IMR-90 (cell line): Measurements from ENCODE around the gene BNIP3.
"Not testable (repeated sequence)": the region's sequence is repeated elsewhere in the genome, so short reads cannot be mapped to it uniquely, and the experiment has no call there.

ENCODE experiments used
- BHLHE40 ChIP-seq: fragments of 150-350 bp; IDR thresholded peaks from 2 replicates; pipeline ENCODE4 v1.6.1; 2016; ENCODE audit warnings: mild to moderate bottlenecking, low read depth, low read length
- CEBPB ChIP-seq: IDR thresholded peaks from 2 replicates; pipeline ENCODE4 v1.6.1; 2012; ENCODE audit warnings: low read depth, low read length, improper control_type of control experiment
- CHD1 ChIP-seq: IDR thresholded peaks from 2 replicates; pipeline ENCODE4 v1.6.1; 2012; ENCODE audit warnings: low read depth, low read length, improper control_type of control experiment
- ELK1 ChIP-seq: fragments of 150-350 bp; IDR thresholded peaks from 2 replicates; pipeline ENCODE4 v1.6.1; 2016; ENCODE audit warnings: low read depth, mild to moderate bottlenecking, low read length, moderate library complexity, borderline replicate concordance
- MAZ ChIP-seq: IDR thresholded peaks from 2 replicates; pipeline ENCODE4 v1.6.1; 2012; ENCODE audit warnings: low read depth, mild to moderate bottlenecking, low read length, improper control_type of control experiment, moderate library complexity, borderline replicate concordance
- MXI1 ChIP-seq: IDR thresholded peaks from 2 replicates; pipeline ENCODE4 v1.6.1; 2012; ENCODE audit warnings: low read depth, mild to moderate bottlenecking, low read length, moderate library complexity, borderline replicate concordance
- NFE2L2 ChIP-seq: fragments of 150-350 bp; IDR thresholded peaks from 2 replicates; pipeline ENCODE4 v1.6.1; 2016; ENCODE audit warnings: low read depth, mild to moderate bottlenecking, low read length
- POLR2A ChIP-seq: IDR thresholded peaks from 2 replicates; pipeline ENCODE4 v1.6.1; 2012; ENCODE audit warnings: mild to moderate bottlenecking, low read depth, low read length
- RAD21 ChIP-seq: IDR thresholded peaks from 2 replicates; pipeline ENCODE4 v1.6.1; 2012; ENCODE audit warnings: low read length, improper control_type of control experiment
- RCOR1 ChIP-seq: IDR thresholded peaks from 2 replicates; pipeline ENCODE4 v1.6.1; 2012; ENCODE audit warnings: mild to moderate bottlenecking, low read length, improper control_type of control experiment; ENCODE audit not compliant: insufficient replicate concordance
- RFX5 ChIP-seq: IDR thresholded peaks from 2 replicates; pipeline ENCODE4 v1.8.0; 2012; ENCODE audit warnings: low read depth, mild to moderate bottlenecking, low read length, moderate library complexity
- SMC3 ChIP-seq: fragments of 150-350 bp; IDR thresholded peaks from 2 replicates; pipeline ENCODE4 v1.6.1; 2016; ENCODE audit warnings: low read depth, mild to moderate bottlenecking, antibody characterized with exemption, low read length, moderate library complexity
- TF ChIP-seq, protein P1 (sequence below): conservative IDR thresholded peaks from 2 replicates; pipeline ENCODE4 v1.5.1; 2012; ENCODE audit warnings: mild to moderate bottlenecking, low read depth, low read length, improper control_type of control experiment
- TF ChIP-seq, protein P2 (sequence below): fragments of 150-350 bp; IDR thresholded peaks from 2 replicates; pipeline ENCODE4 v1.6.1; 2017; ENCODE audit warnings: mild to moderate bottlenecking, antibody characterized with exemption, low read length, low read depth

DNA sequence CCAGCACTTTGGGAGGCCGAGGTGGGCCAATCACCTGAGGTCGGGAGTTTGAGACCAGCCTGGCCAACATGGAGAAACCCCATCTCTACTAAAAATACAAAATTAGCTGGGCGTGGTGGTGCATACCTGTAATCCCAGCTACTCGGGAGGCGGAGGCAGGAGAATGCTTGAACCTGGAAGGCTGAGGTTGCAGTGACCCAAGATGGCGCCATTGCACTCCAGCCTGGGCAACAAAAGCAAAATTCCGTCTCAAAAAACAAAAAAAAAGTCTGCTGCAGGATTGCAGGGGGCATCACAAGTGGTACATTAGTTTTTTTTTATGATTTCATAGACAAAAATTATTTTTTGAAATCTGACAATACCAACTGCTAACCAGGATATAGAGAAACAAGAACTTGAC is 5.1 kb upstream of the BNIP3 start:
- TF ChIP-seq, protein P1, sequence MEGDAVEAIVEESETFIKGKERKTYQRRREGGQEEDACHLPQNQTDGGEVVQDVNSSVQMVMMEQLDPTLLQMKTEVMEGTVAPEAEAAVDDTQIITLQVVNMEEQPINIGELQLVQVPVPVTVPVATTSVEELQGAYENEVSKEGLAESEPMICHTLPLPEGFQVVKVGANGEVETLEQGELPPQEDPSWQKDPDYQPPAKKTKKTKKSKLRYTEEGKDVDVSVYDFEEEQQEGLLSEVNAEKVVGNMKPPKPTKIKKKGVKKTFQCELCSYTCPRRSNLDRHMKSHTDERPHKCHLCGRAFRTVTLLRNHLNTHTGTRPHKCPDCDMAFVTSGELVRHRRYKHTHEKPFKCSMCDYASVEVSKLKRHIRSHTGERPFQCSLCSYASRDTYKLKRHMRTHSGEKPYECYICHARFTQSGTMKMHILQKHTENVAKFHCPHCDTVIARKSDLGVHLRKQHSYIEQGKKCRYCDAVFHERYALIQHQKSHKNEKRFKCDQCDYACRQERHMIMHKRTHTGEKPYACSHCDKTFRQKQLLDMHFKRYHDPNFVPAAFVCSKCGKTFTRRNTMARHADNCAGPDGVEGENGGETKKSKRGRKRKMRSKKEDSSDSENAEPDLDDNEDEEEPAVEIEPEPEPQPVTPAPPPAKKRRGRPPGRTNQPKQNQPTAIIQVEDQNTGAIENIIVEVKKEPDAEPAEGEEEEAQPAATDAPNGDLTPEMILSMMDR, result not testable (repeated sequence)
- not testable (repeated sequence) for TF ChIP-seq RFX5, SMC3, POLR2A, CEBPB, ELK1, BHLHE40, RCOR1, MXI1, MAZ, RAD21, CHD1, NFE2L2
- TF ChIP-seq, protein P2, sequence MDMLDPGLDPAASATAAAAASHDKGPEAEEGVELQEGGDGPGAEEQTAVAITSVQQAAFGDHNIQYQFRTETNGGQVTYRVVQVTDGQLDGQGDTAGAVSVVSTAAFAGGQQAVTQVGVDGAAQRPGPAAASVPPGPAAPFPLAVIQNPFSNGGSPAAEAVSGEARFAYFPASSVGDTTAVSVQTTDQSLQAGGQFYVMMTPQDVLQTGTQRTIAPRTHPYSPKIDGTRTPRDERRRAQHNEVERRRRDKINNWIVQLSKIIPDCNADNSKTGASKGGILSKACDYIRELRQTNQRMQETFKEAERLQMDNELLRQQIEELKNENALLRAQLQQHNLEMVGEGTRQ, result not testable (repeated sequence)
